ENCODE measurements around the gene PRKD3.
A peak's percentile ranks its signal among the peaks of the same experiment; 100 is the strongest.

PRKD3 gene

DNA sequence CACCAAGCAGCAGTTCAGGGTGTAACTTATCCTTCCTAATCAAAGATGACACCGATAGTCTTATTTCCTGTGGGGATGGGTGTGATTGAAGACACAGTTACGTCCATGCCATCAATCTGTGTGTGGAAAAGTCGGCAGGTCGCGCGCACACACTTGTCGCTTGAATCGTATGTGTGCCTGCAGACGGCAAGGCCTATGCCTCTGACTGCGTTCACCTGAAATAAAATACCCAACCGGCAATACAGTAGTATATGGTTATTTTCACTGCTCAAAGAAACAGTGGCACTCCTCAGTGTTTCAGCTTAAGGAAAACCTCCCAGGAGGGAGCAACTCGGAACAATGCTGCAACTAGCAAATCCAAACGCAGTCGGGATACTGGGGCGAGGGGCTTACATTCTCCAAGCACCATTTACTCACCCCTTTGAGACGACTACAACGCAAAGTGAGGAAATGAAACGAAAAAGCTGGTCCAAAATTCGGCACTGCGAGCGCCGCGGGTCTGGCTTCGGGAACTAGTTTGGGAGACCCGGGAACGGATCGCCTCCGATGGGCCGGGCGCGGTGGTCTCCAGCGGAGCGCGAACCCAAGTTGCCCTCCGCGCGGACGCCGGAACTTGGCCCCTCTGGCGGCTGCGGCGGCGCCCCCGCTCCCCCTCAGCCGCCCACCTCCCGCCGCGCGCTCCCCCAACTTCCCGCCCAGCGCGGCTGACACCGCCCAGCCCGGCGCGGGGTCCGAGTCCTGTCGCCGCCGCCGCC lies 675 bp downstream of the PRKD3 start:
- CTCF ChIA-PET: interaction anchor here (1.2 to 4.3 kb wide), 5 partner anchors 11 to 66 kb away, joined by 3 to 12 read pairs (median 6); no protein-coding TSS in a partner anchor
- H3K36me3 ChIP-seq (ENCODE audit: control insufficient read depth in 4 of 4, insufficient read depth in 4 of 4, low read length in 3 of 4): no peaks in the 10 kb centered on the region
- peak overlapping the region; percentile 72 to 94 (median 92) for H3K4me3 ChIP-seq (ENCODE audit: control insufficient read depth in 1 of 7, extremely low read depth in 1 of 7, insufficient read depth in 4 of 7, low read depth in 2 of 7, low read length in 6 of 7)
- no peaks in the 10 kb centered on the region for H3K9me3 ChIP-seq (ENCODE audit: control extremely low read depth in 1 of 5, control insufficient read depth in 4 of 5, insufficient read depth in 2 of 5, low read depth in 1 of 5, low read length in 4 of 5)
- POLR2A ChIA-PET: interaction anchor here (0.9 to 2.0 kb wide), 2 partner anchors 12 to 20 kb away, joined by 5 to 10 read pairs; partner anchors contain the start of gene QPCT
- no peaks in the 10 kb centered on the region for H3K27me3 ChIP-seq (replicated peaks in 2 of 5; ENCODE audit: control insufficient read depth in 4 of 5, insufficient read depth in 5 of 5, low read length in 4 of 5)
- WGBS (ENCODE audit: insufficient coverage): 0% methylated on average over 28 of the region's 61 CpGs
- H3K27ac ChIP-seq (ENCODE audit: insufficient read depth in 1 of 2, low read depth in 1 of 2, low read length in 2 of 2, poor library complexity in 1 of 2, severe bottlenecking in 2 of 2): peak overlapping the region; percentile 58 to 83
- DNase-seq: peak in 2 of 3 donors; percentile 54 to 66
- peaks cover 8 to 39% (median 28%) of the 10 kb centered on the region in 4 experiments for H3K4me1 ChIP-seq (ENCODE audit: control extremely low read depth in 1 of 4, control insufficient read depth in 4 of 4, insufficient read depth in 4 of 4, low read length in 3 of 4)

DNA sequence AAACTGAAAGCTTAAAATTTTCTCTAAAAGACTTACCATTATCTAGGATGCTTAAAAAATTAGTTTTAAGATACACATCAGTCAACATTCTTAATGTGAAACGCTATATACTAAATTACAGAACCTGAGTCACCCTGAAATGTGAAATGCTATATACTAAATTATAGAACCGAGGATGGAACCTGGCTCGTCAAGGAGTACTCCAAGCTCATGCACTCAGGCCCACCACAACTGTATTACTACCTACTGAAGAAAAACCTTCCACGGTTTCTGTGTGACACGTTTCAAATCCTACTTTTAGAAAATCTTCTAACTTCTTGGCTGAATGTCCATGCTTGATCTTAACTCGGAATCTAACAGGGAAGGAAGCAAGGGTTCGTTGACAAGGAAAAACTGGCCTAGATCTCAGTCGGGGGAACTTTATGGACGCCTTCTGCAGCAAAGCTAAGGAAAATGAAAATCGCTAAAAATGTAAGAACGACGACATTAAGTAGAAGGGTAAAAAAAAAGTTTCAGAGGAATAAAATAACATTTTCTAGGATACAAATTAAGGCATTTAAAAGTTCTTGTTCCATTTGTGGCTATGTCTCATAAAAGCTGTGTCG lies 1.4 kb downstream of the PRKD3 start:
- Histone ChIP-seq H3K9me3 (ENCODE audit: control extremely low read depth in 1 of 5, control insufficient read depth in 4 of 5, insufficient read depth in 2 of 5, low read depth in 1 of 5, low read length in 4 of 5) (no peaks in the 10 kb centered on the region), H3K27ac (ENCODE audit: insufficient read depth in 1 of 2, low read depth in 1 of 2, low read length in 2 of 2, poor library complexity in 1 of 2, severe bottlenecking in 2 of 2) (peak overlapping the region in 1 of 2 experiments; percentile 83), H3K4me1 (ENCODE audit: control extremely low read depth in 1 of 4, control insufficient read depth in 4 of 4, insufficient read depth in 4 of 4, low read length in 3 of 4) (peaks cover 8 to 41% (median 28%) of the 10 kb centered on the region in 4 experiments), H3K27me3 (replicated peaks in 2 of 5; ENCODE audit: control insufficient read depth in 4 of 5, insufficient read depth in 5 of 5, low read length in 4 of 5) (no peaks in the 10 kb centered on the region), H3K4me3 (ENCODE audit: control insufficient read depth in 1 of 7, extremely low read depth in 1 of 7, insufficient read depth in 4 of 7, low read depth in 2 of 7, low read length in 6 of 7) (peak overlapping the region; percentile 72 to 94 (median 92)), H3K36me3 (ENCODE audit: control insufficient read depth in 4 of 4, insufficient read depth in 4 of 4, low read length in 3 of 4) (peaks cover 0 to 4% (median 0%) of the 10 kb centered on the region in 4 experiments)
- POLR2A ChIA-PET: interaction anchor here (0.9 kb wide), 2 partner anchors 11 to 26 kb away, joined by 3 to 5 read pairs; no protein-coding TSS in a partner anchor
- WGBS (ENCODE audit: insufficient coverage): 9% methylated on average over 8 of the region's 13 CpGs
- CTCF ChIA-PET: interaction anchor here (0.9 to 4.3 kb wide), 6 partner anchors 16 to 66 kb away, joined by 3 to 12 read pairs (median 4); partner anchors contain the start of gene QPCT
- no peak for DNase-seq

DNA sequence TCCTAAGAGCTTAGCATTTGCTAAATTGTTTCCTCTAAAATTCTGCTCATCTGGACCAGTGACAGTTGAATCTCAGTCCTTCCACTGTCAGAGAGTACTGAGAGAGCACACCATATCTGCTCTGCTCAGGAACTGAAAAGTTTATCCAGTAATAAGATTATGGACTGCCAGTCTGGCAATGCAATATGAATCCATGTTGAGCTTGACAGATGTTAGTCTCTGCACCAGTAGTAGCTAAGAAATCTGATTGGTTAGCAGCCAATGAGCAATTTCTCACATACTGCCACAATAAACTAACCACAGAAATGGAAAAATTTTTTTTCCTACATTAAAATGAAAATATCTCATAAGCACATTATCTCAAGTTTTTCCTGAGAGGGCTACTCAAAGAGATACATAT lies 2.3 kb downstream of the PRKD3 start:
- no peak overlapping the region for H3K27ac ChIP-seq (ENCODE audit: insufficient read depth in 1 of 2, low read depth in 1 of 2, low read length in 2 of 2, poor library complexity in 1 of 2, severe bottlenecking in 2 of 2)
- no peaks in the 10 kb centered on the region for H3K27me3 ChIP-seq (replicated peaks in 2 of 5; ENCODE audit: control insufficient read depth in 4 of 5, insufficient read depth in 5 of 5, low read length in 4 of 5)
- peak overlapping the region in 2 of 7 experiments; percentile 39 to 94 for H3K4me3 ChIP-seq (ENCODE audit: control insufficient read depth in 1 of 7, extremely low read depth in 1 of 7, insufficient read depth in 4 of 7, low read depth in 2 of 7, low read length in 6 of 7)
- H3K4me1 ChIP-seq (ENCODE audit: control extremely low read depth in 1 of 4, control insufficient read depth in 4 of 4, insufficient read depth in 4 of 4, low read length in 3 of 4): peaks cover 8 to 43% (median 28%) of the 10 kb centered on the region in 4 experiments
- ChIA-PET POLR2A (interaction anchor here (0.9 kb wide), 1 partner anchor 27 kb away, joined by 3 read pairs; no protein-coding TSS in a partner anchor), CTCF (interaction anchor here (0.9 to 1.6 kb wide), 4 partner anchors 21 to 45 kb away, joined by 3 to 4 read pairs (median 3); partner anchors contain the start of gene QPCT)
- no peaks in the 10 kb centered on the region for H3K9me3 ChIP-seq (ENCODE audit: control extremely low read depth in 1 of 5, control insufficient read depth in 4 of 5, insufficient read depth in 2 of 5, low read depth in 1 of 5, low read length in 4 of 5)
- DNase-seq: peak in 1 of 3 donors; percentile 29
- H3K36me3 ChIP-seq (ENCODE audit: control insufficient read depth in 4 of 4, insufficient read depth in 4 of 4, low read length in 3 of 4): peaks cover 0 to 7% (median 0%) of the 10 kb centered on the region in 4 experiments

DNA sequence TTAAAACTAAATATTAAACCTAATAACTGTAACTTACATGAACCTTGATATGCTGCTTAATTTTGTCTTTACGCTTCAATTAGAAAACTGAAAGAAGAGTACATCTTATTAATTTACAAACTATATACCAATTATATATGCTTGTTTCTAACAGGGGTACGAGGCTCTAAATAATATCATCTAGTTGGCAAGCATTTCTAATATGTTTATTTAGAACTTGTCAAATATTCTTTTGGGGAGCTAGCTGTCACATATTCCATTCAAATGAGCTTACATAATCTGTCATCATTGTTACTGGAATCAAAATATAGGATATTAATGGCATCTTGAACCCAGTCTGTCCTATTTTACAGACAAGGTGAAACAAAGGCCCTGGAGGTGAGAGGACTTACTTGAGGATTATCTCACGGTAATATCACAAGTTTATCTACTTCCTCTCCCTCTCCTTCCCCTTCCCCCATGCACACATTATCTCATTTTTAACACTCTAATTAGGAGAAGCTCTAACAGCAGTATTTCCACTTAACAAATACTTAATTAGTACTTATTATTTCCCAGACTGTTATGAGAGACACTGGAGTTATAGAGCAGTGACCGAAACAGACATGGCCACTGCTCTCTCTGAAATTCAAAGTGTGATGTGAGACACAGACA lies 3.5 kb downstream of the PRKD3 start:
- peaks cover 8 to 43% (median 28%) of the 10 kb centered on the region in 4 experiments for H3K4me1 ChIP-seq (ENCODE audit: control extremely low read depth in 1 of 4, control insufficient read depth in 4 of 4, insufficient read depth in 4 of 4, low read length in 3 of 4)
- H3K9me3 ChIP-seq (ENCODE audit: control extremely low read depth in 1 of 5, control insufficient read depth in 4 of 5, insufficient read depth in 2 of 5, low read depth in 1 of 5, low read length in 4 of 5): no peaks in the 10 kb centered on the region
- no peak overlapping the region for H3K27ac ChIP-seq (ENCODE audit: insufficient read depth in 1 of 2, low read depth in 1 of 2, low read length in 2 of 2, poor library complexity in 1 of 2, severe bottlenecking in 2 of 2)
- H3K36me3 ChIP-seq (ENCODE audit: control insufficient read depth in 4 of 4, insufficient read depth in 4 of 4, low read length in 3 of 4): peaks cover 0 to 12% (median under 1%) of the 10 kb centered on the region in 4 experiments
- no peak overlapping the region for H3K4me3 ChIP-seq (ENCODE audit: control insufficient read depth in 1 of 7, extremely low read depth in 1 of 7, insufficient read depth in 4 of 7, low read depth in 2 of 7, low read length in 6 of 7)
- WGBS (ENCODE audit: insufficient coverage): 80% methylated on average over 1 of the region's 4 CpGs
- POLR2A ChIA-PET: interaction anchor here (1.0 kb wide), 1 partner anchor 9 kb away, joined by 3 read pairs; no protein-coding TSS in a partner anchor
- CTCF ChIA-PET: interaction anchor here (1.0 to 2.4 kb wide), 7 partner anchors 11 to 75 kb away, joined by 3 to 6 read pairs (median 4); no protein-coding TSS in a partner anchor
- no peaks in the 10 kb centered on the region for H3K27me3 ChIP-seq (replicated peaks in 2 of 5; ENCODE audit: control insufficient read depth in 4 of 5, insufficient read depth in 5 of 5, low read length in 4 of 5)
- no peak for DNase-seq

DNA sequence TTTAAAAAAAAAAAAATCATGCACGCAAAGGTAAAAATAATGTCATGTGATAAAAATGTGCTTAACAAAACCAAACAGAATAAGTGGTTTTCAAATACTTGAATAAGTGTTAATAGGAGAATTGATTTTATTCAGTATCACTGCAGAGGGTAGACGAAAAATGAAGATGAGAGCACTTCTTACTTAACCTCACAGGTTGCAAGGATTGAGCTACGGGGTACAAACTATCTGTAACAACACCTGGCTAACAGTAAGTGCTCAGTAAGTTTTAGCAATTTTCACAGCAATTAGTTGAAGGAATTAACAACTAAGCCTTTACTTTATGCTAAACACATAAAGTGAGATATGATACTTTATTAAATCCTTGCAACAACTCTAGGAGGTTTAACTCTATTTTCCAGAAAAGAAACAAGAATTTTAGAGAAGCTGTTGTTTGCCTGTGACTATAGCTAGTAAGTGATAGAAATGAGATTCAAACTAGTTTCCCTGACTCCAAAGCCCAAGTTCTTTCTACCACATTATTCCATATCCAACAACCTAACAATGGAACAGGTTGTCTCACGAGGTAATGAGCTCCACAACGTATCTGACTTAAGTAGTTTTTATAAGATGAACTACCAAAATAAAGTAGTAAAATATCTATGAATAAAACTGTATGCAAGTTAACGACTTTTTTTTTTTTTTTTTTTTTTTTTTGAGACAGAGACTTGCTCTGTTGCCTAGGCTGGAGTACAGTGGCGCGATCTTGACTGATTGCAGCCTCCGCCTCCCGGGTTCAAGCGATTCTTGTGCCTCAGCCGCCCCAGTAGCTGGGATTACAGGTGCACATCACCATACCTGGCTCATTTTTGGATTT lies 4.7 kb downstream of the PRKD3 start:
- Histone ChIP-seq H3K9me3 (ENCODE audit: control extremely low read depth in 1 of 5, control insufficient read depth in 4 of 5, insufficient read depth in 2 of 5, low read depth in 1 of 5, low read length in 4 of 5) (no peaks in the 10 kb centered on the region), H3K27ac (ENCODE audit: insufficient read depth in 1 of 2, low read depth in 1 of 2, low read length in 2 of 2, poor library complexity in 1 of 2, severe bottlenecking in 2 of 2) (no peak overlapping the region), H3K27me3 (replicated peaks in 2 of 5; ENCODE audit: control insufficient read depth in 4 of 5, insufficient read depth in 5 of 5, low read length in 4 of 5) (no peaks in the 10 kb centered on the region), H3K4me1 (ENCODE audit: control extremely low read depth in 1 of 4, control insufficient read depth in 4 of 4, insufficient read depth in 4 of 4, low read length in 3 of 4) (peaks cover 8 to 34% (median 25%) of the 10 kb centered on the region in 4 experiments), H3K4me3 (ENCODE audit: control insufficient read depth in 1 of 7, extremely low read depth in 1 of 7, insufficient read depth in 4 of 7, low read depth in 2 of 7, low read length in 6 of 7) (no peak overlapping the region), H3K36me3 (ENCODE audit: control insufficient read depth in 4 of 4, insufficient read depth in 4 of 4, low read length in 3 of 4) (peaks cover 0 to 16% (median 3%) of the 10 kb centered on the region in 4 experiments)
- DNase-seq: no peak
- ChIA-PET CTCF (interaction anchor here (1.4 to 2.4 kb wide), 2 partner anchors 16 to 530 kb away, joined by 3 to 6 read pairs; no protein-coding TSS in a partner anchor), POLR2A (interaction anchor here (0.5 kb wide), 1 partner anchor 35 kb away, joined by 3 read pairs; no protein-coding TSS in a partner anchor)
- 98% methylated on average over 8 of the region's 12 CpGs for WGBS (ENCODE audit: insufficient coverage)

DNA sequence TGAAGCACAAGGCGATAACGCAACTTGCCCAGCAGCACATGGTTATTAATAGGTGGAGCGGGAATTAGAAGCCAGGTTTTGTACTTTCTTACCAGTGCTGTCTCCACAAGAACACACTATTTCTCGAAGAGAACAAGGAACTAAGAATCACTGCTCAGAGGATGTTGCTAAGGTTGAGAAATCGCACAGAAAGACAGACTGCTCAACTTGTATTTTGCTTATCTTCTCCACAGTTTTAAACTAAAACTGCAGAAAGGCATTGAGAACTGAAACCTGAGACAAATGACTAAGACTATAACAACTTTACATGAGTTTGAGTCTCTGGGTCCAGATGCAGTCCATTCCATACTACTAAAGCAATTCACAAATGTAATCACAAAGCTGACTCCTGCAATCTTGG lies 6.2 kb downstream of the PRKD3 start:
- H3K27me3 ChIP-seq (replicated peaks in 2 of 5; ENCODE audit: control insufficient read depth in 4 of 5, insufficient read depth in 5 of 5, low read length in 4 of 5): no peaks in the 10 kb centered on the region
- H3K9me3 ChIP-seq (ENCODE audit: control extremely low read depth in 1 of 5, control insufficient read depth in 4 of 5, insufficient read depth in 2 of 5, low read depth in 1 of 5, low read length in 4 of 5): no peaks in the 10 kb centered on the region
- DNase-seq: no peak
- H3K27ac ChIP-seq (ENCODE audit: insufficient read depth in 1 of 2, low read depth in 1 of 2, low read length in 2 of 2, poor library complexity in 1 of 2, severe bottlenecking in 2 of 2): no peak overlapping the region
- CTCF ChIA-PET: interaction anchor here (0.8 to 1.5 kb wide), 4 partner anchors 12 to 239 kb away, joined by 3 to 5 read pairs (median 3); no protein-coding TSS in a partner anchor
- H3K4me3 ChIP-seq (ENCODE audit: control insufficient read depth in 1 of 7, extremely low read depth in 1 of 7, insufficient read depth in 4 of 7, low read depth in 2 of 7, low read length in 6 of 7): no peak overlapping the region
- 83% methylated on average over 2 of the region's 5 CpGs for WGBS (ENCODE audit: insufficient coverage)
- POLR2A ChIA-PET: no interaction called here
- peaks cover 0 to 16% (median 3%) of the 10 kb centered on the region in 4 experiments for H3K36me3 ChIP-seq (ENCODE audit: control insufficient read depth in 4 of 4, insufficient read depth in 4 of 4, low read length in 3 of 4)
- peaks cover 8 to 26% (median 19%) of the 10 kb centered on the region in 4 experiments for H3K4me1 ChIP-seq (ENCODE audit: control extremely low read depth in 1 of 4, control insufficient read depth in 4 of 4, insufficient read depth in 4 of 4, low read length in 3 of 4)

Data from common myeloid progenitor, CD34-positive (primary cell).